Measurements from ENCODE around the gene PZP. TPM values are rescaled to one million over a fixed set of nuclear protein-coding genes. Genes with fewer than 3 reads are reported as not detected.
A peak's percentile ranks its signal among the peaks of the same experiment; 100 is the strongest.

PZP gene
- total and polyA plus RNA-seq, 2 of the 8 experiments (the other 6 are each of a cell fraction or from before 2014, with no cell fraction given): 0.08 TPM; not detected in 1

DNA sequence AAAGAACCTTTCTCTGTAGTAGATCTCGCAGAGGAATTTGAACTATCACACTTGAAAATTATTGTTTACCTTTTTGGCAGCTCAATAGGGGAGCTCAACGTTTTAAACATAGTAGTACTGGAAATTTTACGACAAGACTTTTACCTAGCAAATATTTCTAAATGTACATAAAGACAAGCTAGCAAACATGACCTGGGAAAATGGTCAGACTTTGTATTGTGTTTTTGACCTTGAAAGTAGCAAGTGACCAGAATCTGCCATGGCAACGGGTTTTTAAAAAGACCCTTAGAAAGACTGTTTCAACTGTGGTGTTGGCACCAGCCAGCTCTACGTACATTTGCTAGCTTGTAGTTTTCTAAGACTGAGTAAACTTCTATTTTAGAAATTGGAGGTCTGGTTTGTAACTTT is 72.3 kb downstream of the PZP start:
- H2BK20ac ChIP-seq (ENCODE audit: low read length): no peak overlapping the region
- H4K91ac ChIP-seq (replicated peaks; ENCODE audit: insufficient read length, low read length): no peak overlapping the region
- no peak overlapping the region for H3K4me3 ChIP-seq (ENCODE audit: extremely low read depth in 1 of 4, insufficient read depth in 2 of 4, low read depth in 3 of 4, low read length in 4 of 4)
- no peak overlapping the region for H4K5ac ChIP-seq (ENCODE audit: insufficient read length, low read depth, low read length)
- no peak overlapping the region for H2BK15ac ChIP-seq (ENCODE audit: low read length)
- H2BK5ac ChIP-seq (ENCODE audit: low read depth, low read length): no peak overlapping the region
- H3K27ac ChIP-seq (ENCODE audit: low read depth, low read length): no peak overlapping the region
- H3K9ac ChIP-seq (replicated peaks in 1 of 4; ENCODE audit: extremely low read depth in 1 of 4, low read depth in 3 of 4, low read length in 3 of 4): no peak overlapping the region
- no peak overlapping the region for H2AFZ ChIP-seq (ENCODE audit: low read length)
- no peak overlapping the region for H2AK5ac ChIP-seq (ENCODE audit: low read depth, low read length)
- no peak overlapping the region for H2BK120ac ChIP-seq (replicated peaks; ENCODE audit: low read depth, low read length)
- no peak overlapping the region for H4K8ac ChIP-seq (ENCODE audit: extremely low read depth, insufficient read depth, low read length)
- 92% methylated on average over 5 of the region's 5 CpGs; no CpG with 5 or more reads in 1 of the 2 experiments for WGBS, 2 experiments (ENCODE audit: extremely low coverage in 1 of 2, insufficient coverage in 1 of 2, insufficient read length in 1 of 2, insufficient replicate concordance in 2 of 2, low coverage in 1 of 2, low lambda C conversion rate in 2 of 2, missing lambda C conversion rate in 1 of 2)
- no peaks in the 10 kb centered on the region for H3K79me2 ChIP-seq (ENCODE audit: control insufficient read depth in 1 of 2, insufficient read depth in 2 of 2, low read length in 2 of 2)
- no peak overlapping the region for H3K4me2 ChIP-seq (ENCODE audit: insufficient read depth in 1 of 2, low read depth in 2 of 2, low read length in 2 of 2)
- H3K9me3 ChIP-seq (ENCODE audit: insufficient read depth in 2 of 2, low read depth in 1 of 2, low read length in 1 of 2): peaks cover 4 to 11% of the 10 kb centered on the region in 2 experiments; a peak in 2 of 4 replicates
- no peaks in the 10 kb centered on the region for H3K36me3 ChIP-seq (ENCODE audit: control insufficient read depth in 2 of 4, insufficient read depth in 4 of 4, low read length in 3 of 4)
- H4K20me1 ChIP-seq (replicated peaks in 1 of 2; ENCODE audit: control insufficient read depth in 1 of 2, insufficient read depth in 2 of 2, low read length in 2 of 2): no peaks in the 10 kb centered on the region
- FAIRE-seq (peak; percentile 28), DNase-seq (ENCODE audit: low read depth in 1 of 2, low spot score in 2 of 2) (no peak)
- H3K56ac ChIP-seq (replicated peaks; ENCODE audit: insufficient read length, low read depth, low read length): no peak overlapping the region
- H3K14ac ChIP-seq (ENCODE audit: insufficient read length): no peak overlapping the region
- no peaks in the 10 kb centered on the region for H3K27me3 ChIP-seq (replicated peaks in 1 of 4; ENCODE audit: control insufficient read depth in 3 of 4, extremely low read depth in 1 of 4, insufficient read depth in 3 of 4, low read length in 3 of 4)
- POLR2A ChIA-PET (ENCODE audit: partially characterized antibody): interaction anchor here (0.7 kb wide), 1 partner anchor 189 kb away, joined by 3 read pairs; no protein-coding TSS in a partner anchor
- H3K23me2 ChIP-seq (ENCODE audit: low read depth, low read length): no peaks in the 10 kb centered on the region
- no peak overlapping the region for H3K4ac ChIP-seq (replicated peaks; ENCODE audit: insufficient read length, low read depth, low read length)
- no peak overlapping the region for H3K18ac ChIP-seq (ENCODE audit: extremely low read depth, low read length)
- CTCF ChIA-PET (ENCODE audit: partially characterized antibody): interaction anchor here (1.0 to 1.9 kb wide), 9 partner anchors 9 to 86 kb away, joined by 3 to 8 read pairs (median 4); no protein-coding TSS in a partner anchor
- no peak overlapping the region for H2BK12ac ChIP-seq (ENCODE audit: low read depth, low read length)
- H3K4me1 ChIP-seq (replicated peaks in 1 of 4; ENCODE audit: control insufficient read depth in 3 of 4, insufficient read depth in 4 of 4, low read length in 3 of 4): no peaks in the 10 kb centered on the region
- H3K23ac ChIP-seq (ENCODE audit: insufficient read length): no peak overlapping the region
- H3K79me1 ChIP-seq (ENCODE audit: low read depth, low read length): no peaks in the 10 kb centered on the region
- TF ChIP-seq CHD2 (IDR thresholded peaks at IDR 0.05; ENCODE audit: low read length) (no peak), SIRT6 (IDR thresholded peaks at IDR 0.05; ENCODE audit: low read length) (no peak), NANOG (IDR thresholded peaks at IDR 0.05; ENCODE audit: insufficient read depth, low read depth, low read length, poor library complexity, severe bottlenecking) (no peak)
